GM18868 (cell line): ENCODE data around the gene HINT3.
"Not testable (repeated sequence)": the region's sequence is repeated elsewhere in the genome, so short reads cannot be mapped to it uniquely, and the experiment has no call there.

Experiments used
- ATAC-seq: cut with Tn5 transposase; IDR thresholded peaks from one replicate; pipeline ENCODE4 v1.9.1; 2021; ENCODE audit warnings: mild to moderate bottlenecking, moderate library complexity; ENCODE audit not compliant: unreplicated experiment

The HINT3 gene

GRCh38 chr6:125939026-125939425 lies 17.5 kb upstream of the HINT3 start:
- ATAC-seq: no peak

- no peak for ATAC-seq
Measured at GRCh38 chr6:125939791-125940190, 16.8 kb upstream of the HINT3 start.

DNA sequence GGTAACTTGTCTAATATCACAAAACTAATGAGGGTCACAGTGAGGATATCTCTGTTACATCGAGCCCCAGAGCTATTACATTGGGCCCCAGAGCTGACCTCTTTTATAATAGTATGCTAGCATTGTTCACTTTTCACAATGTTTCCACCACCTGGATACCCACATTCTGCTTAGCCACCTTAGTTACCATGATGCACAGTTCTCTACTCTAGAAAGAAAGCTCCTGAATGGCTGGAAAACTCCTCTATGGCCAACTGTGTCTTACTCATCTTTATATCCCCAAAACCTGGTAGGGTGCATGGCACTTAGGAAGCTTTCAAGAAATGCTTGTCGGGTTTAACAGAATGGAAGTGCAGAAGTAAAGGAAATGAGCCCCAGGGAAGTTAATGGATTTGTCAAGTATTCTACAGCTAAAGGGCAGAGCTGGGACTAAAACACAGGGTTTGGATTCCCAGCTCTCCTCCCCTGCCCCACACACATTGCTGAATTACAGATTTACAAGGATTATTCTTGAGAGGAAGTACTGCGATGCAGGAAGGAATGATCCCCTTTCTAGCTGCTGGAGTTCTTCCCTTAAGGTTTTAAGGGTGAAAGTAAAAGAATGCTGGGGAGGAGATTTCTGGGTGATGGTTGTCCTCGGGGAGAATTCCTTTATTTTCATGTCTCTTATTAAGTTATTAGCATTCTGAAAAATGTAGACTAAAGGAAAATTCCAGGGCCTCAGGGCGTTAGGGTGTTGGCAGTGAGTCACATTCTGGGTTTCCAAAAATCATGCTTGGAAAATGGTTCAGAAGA lies 16.1 kb upstream of the HINT3 start:
- no peak for ATAC-seq

DNA sequence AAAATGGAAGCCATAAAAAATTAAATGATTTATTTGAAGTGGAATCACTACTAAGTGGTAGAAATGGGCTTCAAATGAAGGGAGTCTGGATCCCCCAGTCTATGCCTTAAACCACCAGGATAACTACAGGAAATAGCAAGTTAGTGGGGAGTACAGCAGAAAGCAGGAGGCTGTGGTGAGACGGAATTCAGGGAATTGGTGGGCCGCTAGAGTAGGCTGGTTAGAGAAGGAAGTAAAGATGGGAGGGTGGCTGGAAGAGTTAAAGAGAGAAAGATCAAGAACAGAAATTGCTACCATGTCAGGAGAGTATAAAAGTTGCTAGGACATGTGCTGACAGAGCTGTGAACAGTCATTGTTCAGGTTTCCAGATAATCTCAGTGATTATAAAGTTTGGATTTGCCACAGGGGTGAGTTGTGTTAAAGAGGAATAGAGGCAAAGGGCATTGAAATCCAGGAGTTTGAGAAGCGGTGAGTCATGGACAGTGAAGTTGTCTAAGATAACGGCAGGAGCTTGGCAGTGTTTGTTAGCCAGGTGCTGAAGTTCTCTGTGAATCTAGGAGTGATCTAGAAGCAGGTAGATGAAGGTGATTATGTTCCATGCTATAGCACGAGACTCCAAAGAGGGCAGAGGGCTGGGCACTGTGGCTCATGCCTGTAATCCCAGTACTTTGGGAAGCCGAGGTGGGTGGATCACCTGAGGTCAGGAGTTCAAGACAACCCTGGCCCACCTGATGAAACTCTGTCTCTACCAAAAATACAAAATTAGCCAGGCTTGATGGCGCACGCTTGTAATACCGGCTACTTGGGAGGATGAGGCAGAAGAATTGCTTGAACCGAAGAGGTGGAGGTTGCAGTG lies 13.7 kb upstream of the HINT3 start:
- ATAC-seq: no peak

DNA sequence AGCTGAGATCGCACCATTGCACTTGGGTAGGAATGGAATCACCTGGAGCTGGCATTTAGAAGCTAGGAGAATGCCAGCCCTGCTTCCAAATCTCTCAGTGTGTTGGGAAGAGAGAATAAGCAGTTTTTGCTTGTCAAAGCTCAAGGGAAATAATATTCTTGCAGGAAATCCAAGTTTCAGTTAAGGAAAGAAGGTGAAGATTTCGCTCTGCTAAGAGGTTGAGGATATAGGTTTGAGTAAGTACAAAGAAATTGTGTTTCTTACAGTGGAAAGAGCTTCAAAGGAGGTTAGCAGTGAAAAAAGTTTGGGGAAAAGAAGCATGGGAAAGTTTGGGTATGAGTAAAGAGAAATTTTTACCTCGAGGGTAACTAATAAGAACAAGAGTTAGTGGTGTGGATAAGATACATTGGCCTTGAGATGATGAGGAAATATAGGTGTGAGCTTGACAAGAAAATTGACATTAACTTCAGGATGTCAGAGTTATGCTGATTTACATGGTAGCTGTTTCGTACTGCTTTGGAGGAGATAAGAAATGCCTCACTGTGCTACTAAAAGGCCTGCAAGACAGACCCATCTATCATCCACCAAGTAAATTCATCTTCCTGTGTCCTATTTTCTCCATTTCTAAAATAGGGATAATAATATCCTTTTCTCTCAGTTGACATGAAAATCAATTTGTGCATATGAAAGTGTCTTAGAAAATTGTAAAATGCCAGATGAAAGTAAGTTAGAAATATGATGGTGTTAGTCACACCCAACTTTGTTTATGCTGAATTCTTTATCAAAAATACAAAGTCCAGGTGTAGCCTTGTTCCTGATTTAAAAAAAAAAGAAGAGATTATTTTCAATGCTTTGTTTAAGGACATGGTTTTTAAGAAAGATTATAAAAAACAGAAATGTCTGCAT lies 12.8 kb upstream of the HINT3 start:
- ATAC-seq: no peak

GRCh38 chr6:125944434-125944816 lies 12.1 kb upstream of the HINT3 start:
- ATAC-seq: no peak

DNA sequence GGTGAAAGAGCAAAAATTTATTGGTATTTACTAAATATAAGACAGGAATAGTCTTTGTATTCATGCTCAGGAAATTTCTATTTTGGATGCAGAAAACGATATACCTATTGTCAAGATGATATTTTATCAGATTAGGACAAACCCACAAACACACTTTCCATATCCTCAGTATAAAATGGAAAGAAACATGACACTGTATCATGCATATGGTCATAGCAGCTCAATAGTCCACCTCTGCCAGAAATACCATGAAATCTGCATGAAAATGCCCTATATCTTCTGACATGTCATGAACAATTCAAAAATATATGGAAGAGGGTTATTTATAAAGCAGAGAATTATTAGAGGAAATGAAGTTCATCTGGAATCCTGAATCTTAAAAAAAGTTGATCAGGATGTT lies 11.7 kb upstream of the HINT3 start:
- ATAC-seq: no peak

DNA sequence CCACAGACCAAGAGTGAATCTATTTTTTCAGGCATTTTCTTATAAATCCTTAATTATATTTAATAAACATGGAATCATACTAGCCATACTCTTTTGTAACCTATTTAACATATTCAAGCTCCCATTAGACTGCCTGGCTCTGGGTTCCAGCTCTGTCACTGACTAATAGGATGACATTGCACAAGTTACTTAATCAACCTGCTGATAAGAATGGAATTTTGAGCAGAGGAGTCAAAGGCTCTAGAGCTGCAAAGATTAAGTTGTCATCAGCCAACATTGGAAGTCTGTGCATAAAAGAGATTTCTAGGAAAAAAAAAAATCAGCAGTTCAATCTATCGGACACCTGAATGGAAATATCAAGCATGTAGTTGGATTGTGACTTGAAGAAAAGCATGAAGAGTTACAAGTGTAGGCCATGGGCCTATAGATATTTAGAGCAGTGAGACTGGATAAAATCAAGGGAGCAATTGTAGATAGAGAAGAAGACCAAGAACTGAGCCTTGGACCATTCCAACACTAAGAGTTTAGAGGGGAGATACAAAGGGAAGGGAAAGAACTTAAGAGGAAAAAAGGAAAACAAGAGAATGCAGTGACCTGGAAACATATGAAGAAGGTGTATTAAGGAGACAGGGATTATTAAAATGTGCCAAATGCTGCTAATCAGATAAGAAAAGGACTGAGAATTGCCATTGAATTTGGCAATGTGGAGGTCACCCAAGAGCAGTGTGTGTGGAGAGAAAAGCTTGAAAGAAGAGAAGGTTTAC lies 11.0 kb upstream of the HINT3 start:
- no peak for ATAC-seq

DNA sequence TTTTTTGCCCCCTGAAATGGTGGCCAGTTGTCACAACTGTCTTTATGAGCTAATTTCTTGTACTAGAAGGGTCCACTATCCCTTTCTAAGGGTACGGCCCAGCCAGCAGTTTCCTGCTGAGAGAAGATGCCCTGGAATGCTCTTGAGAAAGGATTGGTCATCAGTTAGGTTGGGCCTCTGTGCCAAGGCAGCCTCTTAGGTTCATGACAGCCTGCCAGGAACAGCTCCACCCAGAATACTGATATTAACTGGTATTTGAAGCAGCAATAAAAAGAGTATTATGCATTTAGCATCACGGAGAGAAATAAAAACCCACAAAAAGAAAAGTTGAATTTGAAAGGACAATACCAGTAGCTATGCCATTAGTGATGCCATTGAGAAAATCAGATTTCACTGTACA lies 9.0 kb upstream of the HINT3 start:
- ATAC-seq: no peak

DNA sequence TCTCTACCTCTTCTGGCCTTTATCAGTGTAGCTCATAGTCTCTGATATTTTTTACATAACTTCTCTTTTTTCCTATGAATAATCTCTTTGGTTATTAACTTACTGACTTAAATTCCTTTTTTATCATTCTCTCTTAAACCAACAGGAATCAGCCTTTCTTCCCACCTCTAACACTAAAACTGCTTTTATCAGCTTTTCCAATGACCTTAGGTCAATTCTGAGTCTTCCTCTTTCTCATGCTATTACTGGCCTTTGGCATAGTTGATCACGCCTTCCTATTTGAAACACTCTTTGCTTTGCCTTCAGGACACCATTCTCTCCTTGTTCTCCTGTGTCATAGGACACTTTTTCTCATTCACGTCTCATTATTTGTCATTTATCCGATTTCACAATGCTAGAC lies 8.1 kb upstream of the HINT3 start:
- no peak for ATAC-seq

GRCh38 chr6:125949069-125949468 lies 7.5 kb upstream of the HINT3 start:
- ATAC-seq: no peak

- ATAC-seq: no peak
Measured at GRCh38 chr6:125950293-125950692, 6.3 kb upstream of the HINT3 start.

DNA sequence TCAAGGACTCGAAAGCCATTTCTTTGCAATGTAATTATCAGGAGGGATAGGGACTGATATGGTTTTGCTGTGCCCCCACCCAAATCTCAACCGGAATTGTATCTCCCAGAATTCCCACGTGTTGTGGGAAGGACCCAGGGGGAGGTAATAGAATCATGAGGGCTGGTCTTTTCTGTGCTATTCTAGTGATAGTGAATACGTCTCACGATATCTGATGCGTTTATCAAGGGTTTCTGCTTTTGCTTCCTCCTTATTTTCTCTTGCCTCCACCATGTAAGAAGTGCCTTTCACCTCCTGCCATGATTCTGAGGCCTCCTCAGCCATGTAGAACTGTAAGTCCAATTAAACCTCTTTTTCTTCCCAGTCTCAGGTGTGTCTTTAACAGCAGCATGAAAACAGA lies 5.9 kb upstream of the HINT3 start:
- not testable (repeated sequence) for ATAC-seq

DNA sequence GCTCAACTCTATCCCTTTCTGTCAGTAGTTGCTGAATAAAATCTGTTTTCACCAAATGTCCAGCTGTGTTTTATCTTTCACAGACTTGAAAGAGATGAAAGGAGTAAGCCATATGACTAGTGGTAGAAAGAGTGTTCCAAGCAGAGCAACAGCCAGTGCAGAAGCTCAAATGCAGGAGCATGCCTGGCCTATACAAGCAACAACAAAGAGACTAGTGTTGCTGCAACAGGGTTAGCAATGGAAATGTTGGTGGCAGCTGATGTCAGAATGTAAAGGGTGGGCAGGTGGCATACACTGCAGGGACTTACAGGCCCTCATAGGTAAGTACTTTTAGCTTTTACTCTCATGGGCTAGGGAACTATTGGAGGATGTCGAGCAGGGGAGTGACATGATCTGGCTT lies 5.2 kb upstream of the HINT3 start:
- no peak for ATAC-seq

- ATAC-seq: no peak
Measured at GRCh38 chr6:125952764-125953501, 3.6 kb upstream of the HINT3 start.

DNA sequence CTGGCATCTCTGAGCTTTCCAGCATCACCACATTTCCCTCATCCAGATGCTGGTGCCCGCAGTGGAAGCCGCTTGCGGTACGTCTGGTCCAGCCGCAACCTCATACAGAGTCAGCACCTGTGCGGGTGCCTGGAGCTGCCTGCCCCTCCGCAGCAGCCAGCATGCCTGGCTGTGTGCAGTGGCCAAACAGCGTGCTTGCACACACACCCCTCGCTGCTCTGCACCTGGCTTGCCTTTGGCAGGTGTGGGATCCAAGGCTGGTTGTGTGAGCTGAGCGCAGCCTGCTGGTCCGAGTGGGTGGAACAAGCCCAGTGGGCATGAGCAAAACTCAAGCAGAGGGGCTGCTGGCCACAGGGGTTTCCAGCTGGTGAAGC lies 3.1 kb upstream of the HINT3 start:
- no peak for ATAC-seq

DNA sequence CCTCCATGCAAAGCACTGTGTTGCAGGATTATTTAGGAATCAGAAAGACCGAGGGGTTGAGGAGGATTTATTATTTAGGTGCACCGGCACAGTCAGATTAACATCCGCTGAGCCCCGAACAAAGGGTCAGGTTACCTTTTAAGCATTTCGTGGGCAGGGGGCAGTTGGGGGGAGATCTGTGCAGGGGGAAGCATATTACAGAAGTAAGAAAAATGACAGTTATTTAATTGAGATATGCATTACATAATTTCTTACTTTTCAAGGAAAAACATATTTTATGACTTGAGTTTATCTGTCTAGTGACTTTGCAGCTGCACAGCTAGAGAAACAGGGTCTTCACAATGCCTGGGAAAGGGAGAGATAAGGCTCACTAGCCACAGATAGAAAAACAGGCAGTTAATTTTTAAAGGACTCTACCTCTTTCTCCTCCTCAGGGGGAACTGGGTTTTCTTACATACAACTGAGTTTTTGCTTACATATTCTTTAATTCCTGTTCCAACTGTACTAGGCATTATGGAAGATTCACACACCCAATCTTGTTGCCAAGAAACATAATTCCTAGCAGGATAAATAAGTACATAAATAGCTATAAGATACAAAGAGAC lies 1.7 kb upstream of the HINT3 start:
- ATAC-seq: no peak

- no peak for ATAC-seq
Measured at GRCh38 chr6:125955973-125956372, 597 bp upstream of the HINT3 start.

GRCh38 chr6:125957391-125957693 lies 772 bp downstream of the HINT3 start:
- ATAC-seq: no peak

- peak; percentile 20 for ATAC-seq
Measured at GRCh38 chr6:125957845-125958244, 1.3 kb downstream of the HINT3 start.
